H4 (cell line): ENCODE results near the gene SEPTIN12. TPM values are rescaled to one million over a fixed set of nuclear protein-coding genes. Genes with fewer than 3 reads are reported as not detected.

ENCODE experiments used
- DNase-seq: peaks from one replicate; pipeline ENCODE4 v3.0.0-alpha.2; 2015; ENCODE audit warnings: low spot score
- total RNA-seq: library from RNA; depleted of rRNA; stranded (reverse); fragments of >200 nt; shearing (Covaris generic); gene quantifications from 2 replicates; pipeline ENCODE4 v1.2.3, GENCODE V29; 2014; rRNA removed

Gene SEPTIN12
- total RNA-seq, 1 experiment from 2014 or later, result not detected

- no peak for DNase-seq
Observed at GRCh38 chr16:4729876-4730275, 58.3 kb downstream of the SEPTIN12 start.

DNA sequence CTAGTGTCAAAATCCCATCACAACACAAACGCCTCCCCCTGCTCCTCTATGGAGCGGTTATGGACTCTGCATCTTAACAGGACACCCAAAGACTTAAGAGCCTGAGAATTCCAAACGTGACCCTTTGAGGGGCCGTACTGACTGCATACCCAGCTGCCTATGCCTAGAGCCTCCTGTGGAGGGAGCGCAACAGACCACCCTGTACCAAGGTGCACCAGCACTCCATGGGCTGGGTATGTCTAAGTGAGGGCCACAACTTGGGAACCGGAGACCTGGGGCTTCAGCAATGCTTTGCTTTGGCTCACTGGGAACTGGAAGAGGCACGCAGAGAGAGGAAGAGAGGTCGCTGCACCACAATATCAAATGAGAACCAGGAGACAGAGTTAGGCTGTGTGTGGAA, 59.5 kb downstream of the SEPTIN12 start:
- DNase-seq, result no peak

Other genes starting within 250 kb of the SEPTIN12 start
- gene CDIP1, start 249.6 kb downstream of the SEPTIN12 start, total RNA-seq, result 5.4 and 8.0 TPM in 2 replicates
- gene C16orf96, start 232.0 kb downstream of the SEPTIN12 start, total RNA-seq, result not detected in 2 replicates
- gene UBALD1, start 173.5 kb downstream of the SEPTIN12 start, total RNA-seq, result 2.2 and 2.5 TPM in 2 replicates
- 15.4 and 16.1 TPM in 2 replicates for gene MGRN1, start 163.5 kb downstream of the SEPTIN12 start, total RNA-seq
- 37.1 and 39.6 TPM in 2 replicates for gene NUDT16L1, start 94.8 kb downstream of the SEPTIN12 start, total RNA-seq
- gene ANKS3, start 54.1 kb downstream of the SEPTIN12 start, total RNA-seq, result 6.0 and 6.4 TPM in 2 replicates
- gene DNAAF8, start 53.8 kb downstream of the SEPTIN12 start, total RNA-seq, result 0.62 and 6.4 TPM in 2 replicates
- gene ZNF500, start 21.2 kb downstream of the SEPTIN12 start, total RNA-seq, result 3.3 and 4.4 TPM in 2 replicates
- gene SMIM22, start 7.0 kb upstream of the SEPTIN12 start, total RNA-seq, result not detected in 2 replicates
- gene ROGDI, start 14.3 kb upstream of the SEPTIN12 start, total RNA-seq, result 14.7 and 17.1 TPM in 2 replicates
- gene GLYR1, start 58.9 kb upstream of the SEPTIN12 start, total RNA-seq, result 20.6 and 35.8 TPM in 2 replicates
- 12.7 and 14.5 TPM in 2 replicates for gene UBN1, start 59.1 kb upstream of the SEPTIN12 start, total RNA-seq
- 0.10 and 0.18 TPM in 2 replicates for gene PPL, start 148.8 kb upstream of the SEPTIN12 start, total RNA-seq
- not detected in 2 replicates for gene SEC14L5, start 170.0 kb upstream of the SEPTIN12 start, total RNA-seq
- 17.0 and 41.5 TPM in 2 replicates for gene NAGPA, start 245.6 kb upstream of the SEPTIN12 start, total RNA-seq